GM19193 (cell line): ENCODE results near the gene WDR37.

Source experiments
- POLR2A ChIP-seq: IDR thresholded peaks from 4 replicates; pipeline ENCODE4 v1.6.1; 2011; ENCODE audit not compliant: insufficient read depth, insufficient read length; ENCODE audit errors: extremely low read depth

Gene WDR37

DNA sequence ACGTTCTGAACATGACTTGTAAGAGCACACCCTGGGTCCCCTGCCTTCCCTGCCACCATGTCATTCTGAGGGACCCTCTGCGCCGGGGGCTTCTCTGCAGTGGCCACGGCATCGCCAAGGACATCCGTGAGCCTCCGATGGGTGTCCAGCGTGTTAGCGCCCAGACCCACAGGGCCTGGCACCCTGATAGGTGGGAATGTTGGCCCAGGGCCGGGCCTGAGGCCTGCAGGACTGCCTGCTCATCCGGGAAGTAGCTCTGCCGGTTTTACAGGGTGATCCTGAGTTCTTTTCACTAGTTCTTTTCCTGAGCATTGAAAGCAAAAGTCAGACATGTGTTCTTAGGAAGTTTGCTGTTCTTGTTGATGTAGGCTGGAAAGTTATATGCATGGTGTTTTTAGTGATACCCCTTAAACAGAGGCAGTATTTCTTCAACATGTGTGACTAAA is 54.5 kb downstream of the WDR37 start:
- TF ChIP-seq POLR2A = no peak

DNA sequence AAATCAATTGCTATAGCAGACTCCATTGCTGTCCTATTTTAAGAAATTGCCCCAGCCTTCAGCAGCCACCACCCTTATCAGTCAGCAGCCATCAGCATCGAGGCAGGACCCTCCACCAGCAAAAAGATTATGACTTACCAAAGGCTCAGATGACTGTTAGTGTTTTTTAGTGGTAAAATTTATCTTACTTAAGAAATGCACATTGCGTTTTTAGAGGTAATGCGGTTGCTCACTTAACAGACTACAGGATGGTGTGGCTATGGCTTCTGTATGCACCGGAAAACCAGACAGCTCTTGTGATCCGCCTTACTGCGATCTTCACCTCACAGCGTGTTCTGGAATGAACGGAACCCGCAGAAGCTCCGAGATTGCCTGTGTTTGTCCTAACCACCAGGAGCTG is 58.1 kb downstream of the WDR37 start:
- no peak for TF ChIP-seq POLR2A

- no peak for TF ChIP-seq POLR2A
Observed at GRCh38 chr10:1114719-1115606, 58.8 kb downstream of the WDR37 start.

GRCh38 chr10:1115607-1115955 is 59.4 kb downstream of the WDR37 start:
- TF ChIP-seq POLR2A = no peak

GRCh38 chr10:1116051-1116450 is 59.9 kb downstream of the WDR37 start:
- TF ChIP-seq POLR2A = no peak

DNA sequence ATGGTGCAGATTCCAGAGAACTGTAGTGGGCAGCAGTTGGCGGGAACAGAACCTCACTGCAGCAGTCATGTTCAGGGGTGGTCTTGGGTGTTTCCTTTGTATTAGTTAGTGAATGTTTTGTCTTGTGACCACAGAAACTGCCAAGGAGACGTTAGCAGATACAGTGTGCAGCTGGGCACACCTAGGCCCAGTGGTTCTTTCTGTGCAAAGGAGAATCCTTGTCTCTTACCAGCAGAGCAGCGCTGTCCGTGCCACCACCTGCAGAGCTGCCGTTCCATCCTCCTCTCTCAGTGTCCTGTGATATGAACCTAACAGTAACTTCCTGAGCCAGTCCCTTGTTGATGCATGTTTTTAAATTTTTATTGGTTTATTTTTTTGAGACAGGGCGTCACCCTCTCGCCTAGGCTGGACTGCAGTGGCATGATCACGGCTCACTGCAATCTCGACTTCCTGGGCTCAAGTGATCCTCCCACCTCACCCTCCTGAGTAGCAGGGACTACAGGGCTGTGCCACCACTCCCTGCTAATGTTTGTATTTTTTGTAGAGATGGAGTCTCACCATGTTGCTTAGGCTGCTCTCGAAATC is 60.6 kb downstream of the WDR37 start:
- no peak for TF ChIP-seq POLR2A

- no peak for TF ChIP-seq POLR2A
Observed at GRCh38 chr10:1117651-1118050, 61.5 kb downstream of the WDR37 start.

- TF ChIP-seq POLR2A = no peak
Observed at GRCh38 chr10:1119027-1119426, 62.8 kb downstream of the WDR37 start.

DNA sequence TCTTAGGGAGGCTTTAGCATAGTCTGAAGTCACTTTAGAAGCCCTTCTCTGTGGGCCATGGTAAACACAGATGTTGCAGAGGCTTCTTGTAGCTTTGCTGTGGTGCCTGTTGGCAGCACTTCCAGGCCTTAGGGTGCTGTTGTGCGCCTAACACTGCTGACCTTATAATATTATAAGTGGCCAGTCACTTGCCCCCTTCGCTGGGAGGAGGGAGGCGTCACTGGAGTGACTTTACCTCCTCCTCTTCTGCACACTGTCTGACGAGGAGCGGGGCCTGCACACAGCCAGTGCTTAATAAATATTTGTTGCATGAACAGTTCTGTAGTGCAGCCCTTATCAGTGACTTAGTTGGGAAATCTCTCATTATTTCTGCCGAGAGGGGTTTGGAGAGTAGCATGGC is 63.3 kb downstream of the WDR37 start:
- TF ChIP-seq POLR2A = no peak

- TF ChIP-seq POLR2A = no peak
Observed at GRCh38 chr10:1120306-1120705, 64.1 kb downstream of the WDR37 start.

DNA sequence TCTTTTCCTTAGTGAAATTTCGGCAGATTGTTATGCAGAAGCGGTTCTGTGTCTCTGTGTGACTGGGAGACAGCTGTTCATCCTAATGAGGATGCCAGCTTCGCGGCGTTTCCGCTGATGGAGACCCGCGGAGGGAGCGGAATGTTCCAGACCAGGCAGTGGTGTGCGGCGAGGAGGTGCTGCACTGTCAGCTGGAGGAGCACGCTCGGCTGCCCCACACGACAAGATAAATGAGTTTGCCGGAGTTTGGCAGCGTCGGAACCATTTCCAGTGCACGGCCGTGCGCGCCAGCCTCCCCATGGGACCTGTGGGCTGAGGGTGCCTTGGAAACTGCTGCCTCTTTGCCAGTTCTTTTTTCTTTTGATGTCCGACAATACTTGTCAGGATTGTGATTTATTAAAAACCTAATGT is 64.6 kb downstream of the WDR37 start:
- TF ChIP-seq POLR2A = no peak

- no peak for TF ChIP-seq POLR2A
Observed at GRCh38 chr10:1121271-1121970, 65.2 kb downstream of the WDR37 start.

DNA sequence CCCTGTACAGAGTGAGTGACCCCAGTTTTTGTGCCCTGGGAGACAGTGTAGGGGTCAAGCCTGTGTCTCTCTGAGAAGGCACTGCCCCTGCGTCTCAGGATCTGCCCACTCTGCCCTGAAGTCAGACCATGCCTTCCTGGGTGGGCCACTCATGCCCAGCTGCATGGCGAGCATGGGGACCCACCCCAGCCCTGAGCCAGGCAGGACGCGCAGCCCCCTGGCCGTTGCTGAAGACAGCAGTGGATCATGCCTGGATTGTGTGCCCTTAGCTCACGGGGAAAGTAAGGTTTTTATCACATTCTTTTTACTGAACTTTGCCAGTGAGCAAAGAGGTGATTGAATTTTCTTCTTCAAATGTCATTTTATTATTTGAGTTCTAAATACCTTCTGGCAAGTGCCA is 66.2 kb downstream of the WDR37 start:
- TF ChIP-seq POLR2A = no peak

GRCh38 chr10:1123198-1123597 is 67.0 kb downstream of the WDR37 start:
- TF ChIP-seq POLR2A = no peak

DNA sequence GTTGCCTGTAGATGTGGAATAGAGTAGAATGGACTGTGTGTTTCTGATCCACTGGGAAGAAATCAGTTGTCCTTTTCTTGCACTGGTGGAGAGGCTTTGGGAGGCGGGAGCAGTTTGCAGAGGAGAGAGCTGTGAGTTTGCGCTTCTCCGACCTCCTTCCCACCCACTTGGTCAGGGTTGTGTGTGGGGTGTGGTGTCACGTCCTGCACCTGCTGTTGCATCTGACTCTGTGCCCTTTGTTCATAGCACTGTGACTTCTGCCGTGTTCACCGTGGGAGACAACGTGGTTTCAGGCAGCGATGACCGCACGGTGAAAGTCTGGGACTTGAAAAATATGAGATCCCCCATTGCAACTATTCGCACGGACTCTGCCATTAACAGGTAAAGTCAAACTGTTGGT is 67.8 kb downstream of the WDR37 start:
- TF ChIP-seq POLR2A = no peak

DNA sequence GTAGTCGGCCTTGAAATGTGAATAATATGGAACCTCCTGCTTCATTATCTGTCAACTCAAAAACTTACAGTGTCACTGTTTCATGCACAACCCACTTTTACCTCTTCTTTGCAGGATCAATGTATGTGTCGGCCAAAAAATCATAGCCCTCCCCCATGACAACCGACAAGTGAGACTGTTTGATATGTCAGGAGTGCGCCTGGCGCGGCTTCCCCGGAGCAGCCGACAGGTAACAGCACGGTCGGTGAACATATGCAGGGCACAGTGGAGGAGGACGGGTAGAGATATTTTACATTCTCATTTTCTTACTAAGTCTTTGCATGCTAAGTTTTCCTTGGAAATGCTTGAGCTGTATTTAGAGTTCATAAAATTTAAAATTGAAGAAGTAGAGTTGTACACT is 68.6 kb downstream of the WDR37 start:
- TF ChIP-seq POLR2A = no peak
